Psoas muscle (tissue), 8 donors: ENCODE results near the gene RBMS3. TPM values are rescaled to one million over a fixed set of nuclear protein-coding genes. Genes with fewer than 3 reads are reported as not detected.

ENCODE experiments used
- ATAC-seq, 4 donors: fragments of 200-7000 bp; cut with Tn5 transposase; one replicate each; pipeline ENCODE4 v1.9.1; 2020; ENCODE audit warnings: moderate library complexity in 3 of 4, mild to moderate bottlenecking in 2 of 4
- DNase-seq, 2 donors: peaks; one replicate each; pipeline ENCODE4 v3.0.0-alpha.2; 2020
- H3K27ac ChIP-seq: fragments of 200-600 bp; one replicate; pipeline ENCODE4 v1.8.0; 2022
- H3K27me3 ChIP-seq, 3 donors: fragments of 200-600 bp in 1 of 3; one replicate each; pipeline versions ENCODE4 v1.6.1 to v1.8.0; 2013 to 2022; ENCODE audit warnings: low read length in 2 of 3, mild to moderate bottlenecking in 2 of 3, moderate library complexity in 1 of 3; ENCODE audit not compliant: insufficient read depth in 3 of 3
- H3K36me3 ChIP-seq, 2 donors: fragments of 200-600 bp in 1 of 2; one replicate each; pipeline versions ENCODE4 v1.6.1 to v1.8.0; 2013 to 2022; ENCODE audit warnings: low read depth in 1 of 2, mild to moderate bottlenecking in 1 of 2, moderate library complexity in 1 of 2; ENCODE audit not compliant: insufficient read depth in 1 of 2
- H3K4me1 ChIP-seq: fragments of 200-600 bp; one replicate; pipeline ENCODE4 v1.8.0; 2022
- H3K4me3 ChIP-seq: fragments of 200-600 bp; one replicate; pipeline ENCODE4 v1.8.0; 2022; ENCODE audit warnings: mild to moderate bottlenecking
- H3K9me3 ChIP-seq: fragments of 200-600 bp; one replicate; pipeline ENCODE4 v1.8.0; 2022
- CTCF ChIP-seq: fragments of 200-600 bp; IDR thresholded peaks from one replicate; pipeline ENCODE4 v1.8.0; 2022; ENCODE audit warnings: antibody characterized with exemption
- WGBS, 3 donors: extraction: QIAGEN DNeasy Blood & Tissue Kit; methylation state at CpG; one replicate each; pipeline versions ENCODE4 v1.1.6 to v1.1.7; 2013; 5-methylcytosine and 5-hydroxymethylcytosine counted together
- intact Hi-C, 2 donors: fragments of 100-400 bp; cut with DNase I; formaldehyde crosslinking; loops; one replicate each; pipeline versions ENCODE4 v1.11.0 to v1.14.2; 2022
- polyA plus RNA-seq, 3 donors: library from polyadenylated mRNA; stranded (reverse); fragments of 200-250 nt; gene quantifications; one replicate each; pipeline ENCODE4 v1.2.3, GENCODE V29; 2013
- total RNA-seq, 4 donors: library from RNA; stranded (reverse); fragmentation: NEBNext Ultra II Directional in 2 of 4; extraction: Animal tissue kit (Norgen Biotek cat#: 25700) in 2 of 4; gene quantifications; one replicate each; pipeline versions ENCODE4 v1.2.1 to v1.2.4, GENCODE V29; 2021 to 2023
- donor health status: healthy with polysubstance abuse.
- donor health status: DM: no; HTN: no; CAD: no; lungs with moderate emphysema.
- donor health status: Bipolar disorder and iron deficiency.
- donor health status: healthy.
- donor health status: DM: yes; HTN: yes; CAD: no.
- donor health status: DM: no; HTN: no; CAD: no.
- donor health status: DM: no; HTN: no; CAD: no.
- donor health status: DM: yes; HTN: yes; CAD: no.

RBMS3 gene
- total and polyA plus RNA-seq, 7 donors, result 3.8 to 34.5 (median 23.5) TPM

- Histone ChIP-seq H3K4me1 (peaks cover 6% of the 10 kb centered on the region), H3K9me3 (no peaks in the 10 kb centered on the region), H3K36me3 (no peaks in the 10 kb centered on the region), H3K27me3 (no peaks in the 10 kb centered on the region), H3K27ac (no peak overlapping the region), H3K4me3 (no peak overlapping the region)
- ATAC-seq (no peak), DNase-seq (no peak)
- intact Hi-C loops, result no loop called here
- no peak for TF ChIP-seq CTCF
- WGBS, 3 donors, result 60 to 95% (median 80%) methylated on average over 3 of the region's 3 CpGs
Observed at GRCh38 chr3:29345516-29346300, 64.8 kb downstream of the RBMS3 start.

DNA sequence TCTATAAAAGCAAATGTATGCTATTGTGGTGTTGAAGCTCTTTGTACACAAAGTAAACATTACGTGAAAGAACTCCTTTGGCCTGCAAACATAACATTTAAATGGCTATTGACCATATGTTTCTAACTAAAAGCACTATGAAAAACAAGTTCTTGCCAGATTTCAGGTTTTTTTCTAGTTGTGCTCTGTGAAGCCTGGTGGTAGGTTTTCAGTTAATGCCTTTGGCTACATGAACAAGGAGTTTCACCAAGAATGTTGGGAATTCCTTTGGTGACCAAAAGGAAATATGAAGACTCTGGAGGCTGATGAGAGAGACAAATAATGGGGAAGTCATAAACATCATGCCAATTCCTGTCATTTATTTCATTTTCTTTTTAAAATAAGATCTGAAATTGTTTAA is 66.0 kb downstream of the RBMS3 start:
- peaks cover 6% of the 10 kb centered on the region for H3K4me1 ChIP-seq
- H3K27ac ChIP-seq, result no peak overlapping the region
- ATAC-seq, result no peak

DNA sequence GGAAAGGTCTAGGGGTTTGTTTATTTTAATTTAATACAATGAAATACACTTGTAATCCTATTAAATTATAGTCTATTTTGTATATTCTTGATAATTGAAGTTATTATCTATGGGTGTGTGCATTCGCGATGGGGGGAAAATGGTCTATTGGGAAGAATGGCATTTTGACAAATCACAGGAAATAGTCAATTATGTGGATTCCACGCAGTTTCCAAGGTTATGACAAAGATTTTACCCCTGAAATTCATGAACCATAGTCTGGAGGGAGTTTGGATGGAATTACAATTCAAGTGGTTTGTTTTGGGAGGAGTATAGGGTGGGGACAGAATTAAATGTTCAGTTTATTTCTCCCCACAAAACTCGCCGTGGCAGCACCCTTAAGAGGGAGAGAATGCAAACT is 66.5 kb downstream of the RBMS3 start:
- TF ChIP-seq CTCF, result no peak
- intact Hi-C loops, result no loop called here
- ATAC-seq (no peak), DNase-seq (no peak)
- H3K27me3 ChIP-seq, result no peaks in the 10 kb centered on the region
- 73 to 76% (median 74%) methylated on average over 5 of the region's 5 CpGs for WGBS, 3 donors
- H3K36me3 ChIP-seq, result no peaks in the 10 kb centered on the region
- H3K4me3 ChIP-seq, result no peak overlapping the region
- peaks cover 6% of the 10 kb centered on the region for H3K4me1 ChIP-seq
- H3K9me3 ChIP-seq, result no peaks in the 10 kb centered on the region
- H3K27ac ChIP-seq, result no peak overlapping the region

More for the DNA sequence above, 66.0 kb downstream of the RBMS3 start:
- no peak for DNase-seq
- TF ChIP-seq CTCF, result no peak
- no peak overlapping the region for H3K4me3 ChIP-seq
- 58 to 92% (median 73%) methylated on average over 1 of the region's 1 CpG for WGBS, 3 donors
- no peaks in the 10 kb centered on the region for H3K36me3 ChIP-seq
- no peaks in the 10 kb centered on the region for H3K9me3 ChIP-seq
- intact Hi-C loops, result no loop called here
- no peaks in the 10 kb centered on the region for H3K27me3 ChIP-seq

DNA sequence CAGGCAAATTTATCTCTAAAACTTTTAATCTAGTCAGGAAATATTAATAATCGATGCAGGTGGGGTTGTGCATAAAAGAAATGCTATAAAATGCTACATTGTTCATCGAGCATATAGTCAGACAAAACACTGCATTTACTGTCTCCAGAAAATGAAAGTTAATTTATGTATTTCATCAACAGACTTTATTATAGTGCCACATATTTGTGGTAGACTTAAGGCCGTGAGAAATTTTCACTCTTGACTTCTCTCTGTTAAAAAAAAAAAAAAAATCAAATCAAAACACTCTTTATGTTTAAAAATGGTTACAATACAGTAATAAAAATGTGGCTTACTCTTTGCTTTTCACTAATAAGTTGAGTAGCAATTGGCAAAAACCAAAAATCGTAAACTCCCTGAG is 67.4 kb downstream of the RBMS3 start:
- TF ChIP-seq CTCF, result no peak
- Histone ChIP-seq H3K4me3 (no peak overlapping the region), H3K27me3 (no peaks in the 10 kb centered on the region), H3K9me3 (no peaks in the 10 kb centered on the region), H3K36me3 (no peaks in the 10 kb centered on the region), H3K4me1 (peaks cover 6% of the 10 kb centered on the region), H3K27ac (no peak overlapping the region)
- WGBS, 3 donors, result 56 to 89% (median 84%) methylated on average over 4 of the region's 4 CpGs
- DNase-seq (no peak), ATAC-seq (no peak)
- intact Hi-C loops, result no loop called here

DNA sequence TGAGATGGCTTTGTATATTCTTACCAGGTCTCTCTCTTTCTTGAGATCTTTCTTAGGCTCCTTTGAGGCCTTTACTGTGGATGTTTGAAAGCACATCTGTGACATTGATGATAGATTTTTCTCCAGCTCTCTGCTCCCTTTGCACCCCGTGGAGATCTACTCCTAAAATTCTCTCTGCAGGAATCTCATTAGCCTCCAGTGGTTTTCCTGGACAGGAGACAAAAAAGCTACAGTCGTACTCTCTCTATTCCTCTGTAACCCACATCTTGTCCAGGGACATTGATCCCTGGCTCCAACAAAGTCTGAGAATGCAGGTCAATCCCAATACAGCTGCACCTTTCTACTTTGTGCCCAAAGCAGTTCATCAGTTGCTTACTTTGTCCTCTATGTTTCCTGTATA is 68.2 kb downstream of the RBMS3 start:
- intact Hi-C loops, result no loop called here
- DNase-seq (no peak), ATAC-seq (no peak)
- no peak for TF ChIP-seq CTCF
- Histone ChIP-seq H3K9me3 (no peaks in the 10 kb centered on the region), H3K36me3 (no peaks in the 10 kb centered on the region), H3K27me3 (no peaks in the 10 kb centered on the region), H3K4me3 (no peak overlapping the region), H3K27ac (no peak overlapping the region), H3K4me1 (peaks cover 10% of the 10 kb centered on the region)
- WGBS, 3 donors, result 28 to 58% (median 58%) methylated on average over 2 of the region's 2 CpGs
